Natural killer cell (primary cell): ENCODE measurements around the gene RALB. TPM values are rescaled to one million over a fixed set of nuclear protein-coding genes. Genes with fewer than 3 reads are reported as not detected.

Experiments
- ATAC-seq, 3 donors: fragments of 150-1000 bp in 2 of 3; fragments of 200-7000 bp in 1 of 3; cut with Tn5 transposase; 1 replicate in 1 of 3; 2 replicates in 2 of 3; pipeline ENCODE4 v1.10.0; 2021; ENCODE audit warnings: mild to moderate bottlenecking in 2 of 3, moderate library complexity in 2 of 3
- DNase-seq, 2 donors: peaks; one replicate each; pipeline versions ENCODE4 v3.0.0 to v3.0.0-alpha.2; 2013 to 2021; ENCODE audit warnings: mixed read lengths in 1 of 2
- H3K27ac ChIP-seq: one replicate; pipeline ENCODE4 v1.5.1; 2013; ENCODE audit warnings: mild to moderate bottlenecking, low read length
- H3K27me3 ChIP-seq: one replicate; pipeline ENCODE4 v1.6.1; 2013; ENCODE audit warnings: low read length; ENCODE audit not compliant: control insufficient read depth, insufficient read depth
- H3K36me3 ChIP-seq: one replicate; pipeline ENCODE4 v1.6.1; 2013; ENCODE audit warnings: low read length; ENCODE audit not compliant: control insufficient read depth, insufficient read depth
- H3K4me1 ChIP-seq: one replicate; pipeline ENCODE4 v1.6.1; 2013; ENCODE audit warnings: low read length; ENCODE audit not compliant: control insufficient read depth, insufficient read depth
- H3K4me3 ChIP-seq: one replicate; pipeline ENCODE4 v1.5.1; 2013; ENCODE audit warnings: low read length
- H3K9me3 ChIP-seq: one replicate; pipeline ENCODE4 v1.6.1; 2013; ENCODE audit warnings: low read length; ENCODE audit not compliant: control insufficient read depth, insufficient read depth
- H3K27ac Mint-ChIP-seq, 2 donors: one replicate each; pipeline ENCODE4 v1.8.0; 2022; ENCODE audit warnings: mild to moderate bottlenecking in 2 of 2, mixed read lengths in 2 of 2, moderate library complexity in 1 of 2
- H3K27me3 Mint-ChIP-seq, 2 donors: one replicate each; pipeline ENCODE4 v1.8.0; 2022; ENCODE audit warnings: low read depth in 2 of 2, mixed read lengths in 2 of 2
- H3K36me3 Mint-ChIP-seq: one replicate; pipeline ENCODE4 v1.8.0; 2022; ENCODE audit warnings: mixed read lengths
- H3K4me1 Mint-ChIP-seq, 2 donors: one replicate each; pipeline ENCODE4 v1.8.0; 2022; ENCODE audit warnings: mixed read lengths in 2 of 2
- H3K4me3 Mint-ChIP-seq: one replicate; pipeline ENCODE4 v1.8.0; 2022; ENCODE audit warnings: mild to moderate bottlenecking, moderate library complexity, mixed read lengths
- H3K9me3 Mint-ChIP-seq, 2 donors: one replicate each; pipeline ENCODE4 v1.8.0; 2022; ENCODE audit warnings: mixed read lengths in 2 of 2
- WGBS: methylation state at CpG from one replicate; pipeline ENCODE4 v1.1.7; 2013; ENCODE audit warnings: missing lambda C conversion rate; ENCODE audit not compliant: insufficient coverage; 5-methylcytosine and 5-hydroxymethylcytosine counted together
- intact Hi-C: fragments of 100-400 bp; cut with micrococcal nuclease; formaldehyde crosslinking; loops from one replicate; pipeline ENCODE4 v1.14.2; 2022
- total RNA-seq, 4 donors: library from RNA; stranded (reverse); fragments of 120-200 nt in 1 of 4; gene quantifications; one replicate each; pipeline versions ENCODE4 v1.2.3 to v1.2.4, GENCODE V29; 2013 to 2022
- TF ChIP-seq, protein P1 (sequence below): fragments of 200-600 bp; IDR thresholded peaks from one replicate; pipeline ENCODE4 v1.8.0; 2022; ENCODE audit warnings: antibody characterized with exemption

RALB gene
- total RNA-seq, 3 donors from 2014 or later (not counting 1 experiment from before 2014, with no cell fraction given): 21.0 to 25.9 (median 25.4) TPM

DNA sequence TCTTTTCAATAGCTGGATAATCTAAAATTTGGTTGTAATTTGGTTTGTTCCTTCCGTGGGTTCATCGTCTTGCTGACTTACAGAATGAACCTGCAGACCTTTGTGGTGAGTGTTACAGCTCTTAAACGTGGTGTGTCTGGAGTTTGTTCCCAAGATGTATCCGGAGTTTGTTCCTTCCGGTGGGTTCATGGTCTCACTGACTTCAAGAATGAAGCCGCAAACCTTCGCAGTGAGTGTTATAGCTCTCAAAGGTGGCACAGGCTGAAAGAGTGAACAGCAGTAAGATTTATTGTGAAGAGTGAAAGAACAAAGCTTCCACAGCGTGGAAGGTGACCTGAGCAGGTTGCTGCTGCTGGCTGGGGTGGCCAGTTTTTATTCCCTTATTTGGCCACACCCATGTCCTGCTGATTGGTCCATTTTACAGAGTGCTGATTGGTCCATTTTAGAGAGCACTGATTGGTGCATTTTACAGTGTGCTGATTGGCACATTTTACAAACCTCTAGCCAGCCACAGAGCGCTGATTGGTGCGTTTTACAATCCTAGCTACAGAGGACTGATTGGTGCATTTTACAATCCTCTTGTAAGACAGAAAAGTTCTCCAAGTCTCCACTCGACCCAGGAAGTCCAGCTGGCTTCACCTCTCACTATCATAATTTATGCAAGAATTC, 16.6 kb downstream of the RALB start:
- Mint-ChIP-seq H3K4me1 (peaks cover 28 to 57% of the 10 kb centered on the region in 2 donors), H3K36me3 (no peaks in the 10 kb centered on the region), H3K27ac (no peak overlapping the region), H3K4me3 (no peak overlapping the region), H3K27me3 (no peaks in the 10 kb centered on the region), H3K9me3 (no peaks in the 10 kb centered on the region)
- Histone ChIP-seq H3K36me3 (no peaks in the 10 kb centered on the region), H3K27me3 (no peaks in the 10 kb centered on the region), H3K4me3 (no peak overlapping the region), H3K4me1 (no peaks in the 10 kb centered on the region), H3K9me3 (no peaks in the 10 kb centered on the region), H3K27ac (no peak overlapping the region)
- 80% methylated on average over 10 of the region's 11 CpGs for WGBS
- DNase-seq (no peak), ATAC-seq (no peak)
- TF ChIP-seq, protein P1, sequence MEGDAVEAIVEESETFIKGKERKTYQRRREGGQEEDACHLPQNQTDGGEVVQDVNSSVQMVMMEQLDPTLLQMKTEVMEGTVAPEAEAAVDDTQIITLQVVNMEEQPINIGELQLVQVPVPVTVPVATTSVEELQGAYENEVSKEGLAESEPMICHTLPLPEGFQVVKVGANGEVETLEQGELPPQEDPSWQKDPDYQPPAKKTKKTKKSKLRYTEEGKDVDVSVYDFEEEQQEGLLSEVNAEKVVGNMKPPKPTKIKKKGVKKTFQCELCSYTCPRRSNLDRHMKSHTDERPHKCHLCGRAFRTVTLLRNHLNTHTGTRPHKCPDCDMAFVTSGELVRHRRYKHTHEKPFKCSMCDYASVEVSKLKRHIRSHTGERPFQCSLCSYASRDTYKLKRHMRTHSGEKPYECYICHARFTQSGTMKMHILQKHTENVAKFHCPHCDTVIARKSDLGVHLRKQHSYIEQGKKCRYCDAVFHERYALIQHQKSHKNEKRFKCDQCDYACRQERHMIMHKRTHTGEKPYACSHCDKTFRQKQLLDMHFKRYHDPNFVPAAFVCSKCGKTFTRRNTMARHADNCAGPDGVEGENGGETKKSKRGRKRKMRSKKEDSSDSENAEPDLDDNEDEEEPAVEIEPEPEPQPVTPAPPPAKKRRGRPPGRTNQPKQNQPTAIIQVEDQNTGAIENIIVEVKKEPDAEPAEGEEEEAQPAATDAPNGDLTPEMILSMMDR: no peak
- intact Hi-C loops: no loop called here

DNA sequence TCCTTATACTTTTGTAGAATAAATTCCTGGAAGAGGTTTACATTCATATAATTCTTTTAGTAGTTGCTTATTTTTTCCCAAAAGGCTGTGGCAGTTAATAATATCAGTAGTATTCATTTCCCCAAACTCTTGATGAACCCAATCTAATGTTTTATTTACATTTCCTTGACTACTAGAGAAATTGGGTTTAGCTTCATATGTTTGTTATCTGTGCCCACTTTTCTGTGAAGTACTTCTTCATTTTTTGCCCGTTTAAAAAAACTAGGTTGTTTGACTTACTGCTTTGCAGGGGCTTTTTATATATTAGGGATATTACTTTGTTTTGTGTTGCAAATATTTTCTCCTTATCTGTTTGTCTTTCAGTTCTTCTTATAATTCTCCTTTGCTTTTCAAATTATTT, 17.2 kb downstream of the RALB start:
- no peak overlapping the region for H3K27ac Mint-ChIP-seq
- no peaks in the 10 kb centered on the region for H3K9me3 Mint-ChIP-seq
- TF ChIP-seq, protein P1: no peak
- H3K4me1 ChIP-seq: no peaks in the 10 kb centered on the region
- WGBS: 29% methylated on average over 1 of the region's 1 CpG
- no peak overlapping the region for H3K4me3 ChIP-seq
- no peak overlapping the region for H3K27ac ChIP-seq
- H3K4me3 Mint-ChIP-seq: no peak overlapping the region
- intact Hi-C loops: no loop called here
- no peaks in the 10 kb centered on the region for H3K27me3 Mint-ChIP-seq
- no peaks in the 10 kb centered on the region for H3K9me3 ChIP-seq
- no peaks in the 10 kb centered on the region for H3K27me3 ChIP-seq
- no peaks in the 10 kb centered on the region for H3K36me3 ChIP-seq
- DNase-seq: no peak
- H3K36me3 Mint-ChIP-seq: no peaks in the 10 kb centered on the region
- peaks cover 23 to 52% of the 10 kb centered on the region in 2 donors for H3K4me1 Mint-ChIP-seq
- ATAC-seq: no peak

DNA sequence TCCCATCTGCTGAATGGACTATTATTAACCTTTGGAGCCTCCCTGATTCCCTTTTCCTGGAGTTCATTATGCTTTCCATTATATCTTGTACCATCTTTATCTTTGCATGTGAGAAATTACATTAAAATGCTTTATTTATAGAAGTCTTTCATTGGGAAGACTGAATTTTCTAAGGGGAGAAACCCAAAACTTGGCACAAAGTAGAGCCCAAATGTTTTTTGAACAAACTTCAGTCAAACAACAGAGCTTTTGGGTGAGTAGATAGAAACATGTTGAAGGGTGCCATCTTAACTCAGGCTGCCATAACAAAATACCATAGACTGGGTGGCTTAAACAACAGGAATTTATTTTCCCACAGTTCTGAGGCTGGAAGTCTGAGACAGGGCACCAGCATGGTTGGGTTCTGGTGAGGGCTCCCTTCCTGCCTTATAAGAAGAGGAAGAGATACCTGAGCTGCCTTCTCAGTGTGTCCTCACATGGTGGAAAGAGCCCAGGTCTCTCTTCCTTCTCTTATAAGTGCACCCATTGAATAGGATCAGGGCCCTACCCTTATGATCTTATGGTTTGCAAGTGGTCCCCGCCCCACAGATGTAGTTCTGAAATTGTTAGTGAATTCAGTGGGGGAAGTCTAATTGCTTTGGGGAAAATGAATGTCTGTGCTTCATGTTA, 19.2 kb downstream of the RALB start:
- TF ChIP-seq, protein P1: no peak
- WGBS: 100% methylated on average over 1 of the region's 1 CpG
- Mint-ChIP-seq H3K9me3 (no peaks in the 10 kb centered on the region), H3K4me3 (no peak overlapping the region), H3K4me1 (peaks cover 14 to 50% of the 10 kb centered on the region in 2 donors), H3K27ac (no peak overlapping the region), H3K27me3 (no peaks in the 10 kb centered on the region), H3K36me3 (no peaks in the 10 kb centered on the region)
- H3K27ac ChIP-seq: no peak overlapping the region
- H3K4me1 ChIP-seq: no peaks in the 10 kb centered on the region
- H3K27me3 ChIP-seq: no peaks in the 10 kb centered on the region
- H3K9me3 ChIP-seq: no peaks in the 10 kb centered on the region
- intact Hi-C loops: no loop called here
- ATAC-seq (no peak), DNase-seq (no peak)
- no peaks in the 10 kb centered on the region for H3K36me3 ChIP-seq
- H3K4me3 ChIP-seq: no peak overlapping the region
